Nephron (organoid): ENCODE data around the gene NPBWR2.

ENCODE experiments used
- H3K27ac Mint-ChIP-seq, 3 experiments: 2 replicates each; pipeline ENCODE4 v1.8.0; 2020; ENCODE audit warnings: mixed read lengths in 3 of 3, mild to moderate bottlenecking in 2 of 3, moderate library complexity in 1 of 3
- H3K27me3 Mint-ChIP-seq: 2 replicates; pipeline ENCODE4 v1.8.0; 2021; ENCODE audit warnings: low read depth, mild to moderate bottlenecking, moderate library complexity, mixed read lengths
- H3K36me3 Mint-ChIP-seq: 2 replicates; pipeline ENCODE4 v1.8.0; 2020; ENCODE audit warnings: low read depth, mixed read lengths
- H3K4me1 Mint-ChIP-seq: 2 replicates; pipeline ENCODE4 v1.8.0; 2020; ENCODE audit warnings: mixed read lengths
- H3K4me3 Mint-ChIP-seq, 3 experiments: 2 replicates each; pipeline ENCODE4 v1.8.0; 2020; ENCODE audit warnings: mild to moderate bottlenecking in 3 of 3, mixed read lengths in 3 of 3, moderate library complexity in 2 of 3
- H3K9me3 Mint-ChIP-seq: 2 replicates; pipeline ENCODE4 v1.8.0; 2020; ENCODE audit warnings: mixed read lengths
- TF ChIP-seq, protein P1 (sequence below), 3 experiments: fragments of 200-600 bp; sonication (generic); IDR thresholded peaks; one replicate each; pipeline ENCODE4 v1.5.0; 2021; ENCODE audit warnings: antibody characterized with exemption in 3 of 3; ENCODE audit not compliant: unreplicated experiment in 3 of 3

NPBWR2 gene

DNA sequence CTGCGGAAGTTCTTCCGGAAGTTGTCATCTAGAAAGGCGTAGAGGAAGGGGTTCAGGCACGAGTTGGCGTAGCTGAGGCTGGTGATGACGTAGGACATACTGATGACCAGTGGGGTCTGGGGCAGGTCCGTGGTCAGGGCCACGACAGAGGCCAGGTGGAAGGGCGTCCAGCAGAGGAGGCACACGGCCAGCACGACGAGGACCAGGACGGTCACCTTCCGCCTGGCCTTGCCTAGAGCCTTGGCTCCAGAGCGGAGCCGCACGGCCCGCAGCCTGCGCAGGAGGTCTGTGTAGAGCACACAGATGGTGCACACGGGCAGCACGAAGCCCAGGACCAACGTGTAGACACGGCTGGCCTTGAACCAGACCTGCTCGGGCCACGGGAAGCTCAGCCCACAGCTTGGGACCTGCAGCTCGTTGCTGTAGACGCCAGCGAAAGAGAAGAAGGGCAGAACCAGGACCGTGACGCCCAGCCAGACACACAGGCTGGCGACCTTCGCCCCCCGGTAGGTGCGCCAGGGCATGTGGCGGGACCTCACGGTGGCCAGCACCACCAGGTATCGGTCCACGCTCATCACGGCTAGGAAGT is 1.4 kb downstream of the NPBWR2 start:
- TF ChIP-seq, protein P1, sequence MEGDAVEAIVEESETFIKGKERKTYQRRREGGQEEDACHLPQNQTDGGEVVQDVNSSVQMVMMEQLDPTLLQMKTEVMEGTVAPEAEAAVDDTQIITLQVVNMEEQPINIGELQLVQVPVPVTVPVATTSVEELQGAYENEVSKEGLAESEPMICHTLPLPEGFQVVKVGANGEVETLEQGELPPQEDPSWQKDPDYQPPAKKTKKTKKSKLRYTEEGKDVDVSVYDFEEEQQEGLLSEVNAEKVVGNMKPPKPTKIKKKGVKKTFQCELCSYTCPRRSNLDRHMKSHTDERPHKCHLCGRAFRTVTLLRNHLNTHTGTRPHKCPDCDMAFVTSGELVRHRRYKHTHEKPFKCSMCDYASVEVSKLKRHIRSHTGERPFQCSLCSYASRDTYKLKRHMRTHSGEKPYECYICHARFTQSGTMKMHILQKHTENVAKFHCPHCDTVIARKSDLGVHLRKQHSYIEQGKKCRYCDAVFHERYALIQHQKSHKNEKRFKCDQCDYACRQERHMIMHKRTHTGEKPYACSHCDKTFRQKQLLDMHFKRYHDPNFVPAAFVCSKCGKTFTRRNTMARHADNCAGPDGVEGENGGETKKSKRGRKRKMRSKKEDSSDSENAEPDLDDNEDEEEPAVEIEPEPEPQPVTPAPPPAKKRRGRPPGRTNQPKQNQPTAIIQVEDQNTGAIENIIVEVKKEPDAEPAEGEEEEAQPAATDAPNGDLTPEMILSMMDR (IDR thresholded peaks at IDR 0.05; ENCODE audit: unreplicated experiment in 3 of 3): no peak
- Mint-ChIP-seq H3K36me3 (no peaks in the 10 kb centered on the region), H3K9me3 (no peaks in the 10 kb centered on the region), H3K4me1 (peaks cover 5% of the 10 kb centered on the region), H3K4me3 (no peak overlapping the region), H3K27ac (no peak overlapping the region), H3K27me3 (peaks cover 35% of the 10 kb centered on the region)

DNA sequence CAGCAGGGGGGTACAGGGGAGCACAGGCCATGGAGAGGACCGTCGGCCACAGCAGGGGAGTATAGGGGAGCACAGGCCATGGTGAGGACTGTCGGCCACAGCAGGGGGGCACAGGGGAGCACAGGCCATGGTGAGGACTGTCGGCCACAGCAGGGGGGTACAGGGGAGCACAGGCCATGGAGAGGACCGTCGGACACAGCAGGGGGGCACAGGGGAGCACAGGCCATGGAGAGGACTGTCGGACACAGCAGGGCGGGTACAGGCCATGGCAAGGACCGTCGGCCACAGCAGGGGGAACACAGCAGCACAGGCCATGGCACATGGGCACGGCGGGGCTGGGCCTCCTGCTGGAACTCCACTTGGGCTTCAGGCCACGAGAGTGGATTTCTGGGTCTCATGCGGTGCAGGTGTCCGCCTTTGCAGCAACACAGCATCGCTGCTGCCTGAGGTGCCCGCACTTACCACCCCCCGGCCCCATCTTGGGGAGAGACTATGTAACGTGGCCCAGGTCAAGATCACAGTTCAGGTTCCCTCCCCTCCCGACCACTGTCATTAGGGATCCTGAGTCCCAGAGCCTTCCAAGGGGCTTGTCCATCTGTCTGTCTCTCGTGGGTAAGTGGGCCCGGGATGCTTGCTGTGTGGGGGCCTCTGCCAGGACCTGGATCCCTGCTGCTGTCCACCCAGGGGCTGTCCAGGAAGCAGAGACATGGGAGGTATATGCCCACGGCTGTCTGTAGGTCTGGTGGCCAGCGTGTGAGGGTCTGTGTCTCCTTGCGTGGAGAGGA is 2.5 kb downstream of the NPBWR2 start:
- Mint-ChIP-seq H3K4me3 (no peak overlapping the region), H3K9me3 (no peaks in the 10 kb centered on the region), H3K36me3 (no peaks in the 10 kb centered on the region), H3K4me1 (peaks cover under 1% of the 10 kb centered on the region), H3K27ac (no peak overlapping the region), H3K27me3 (peaks cover 41% of the 10 kb centered on the region)
- TF ChIP-seq, protein P1 (IDR thresholded peaks at IDR 0.05; ENCODE audit: unreplicated experiment in 3 of 3): no peak

DNA sequence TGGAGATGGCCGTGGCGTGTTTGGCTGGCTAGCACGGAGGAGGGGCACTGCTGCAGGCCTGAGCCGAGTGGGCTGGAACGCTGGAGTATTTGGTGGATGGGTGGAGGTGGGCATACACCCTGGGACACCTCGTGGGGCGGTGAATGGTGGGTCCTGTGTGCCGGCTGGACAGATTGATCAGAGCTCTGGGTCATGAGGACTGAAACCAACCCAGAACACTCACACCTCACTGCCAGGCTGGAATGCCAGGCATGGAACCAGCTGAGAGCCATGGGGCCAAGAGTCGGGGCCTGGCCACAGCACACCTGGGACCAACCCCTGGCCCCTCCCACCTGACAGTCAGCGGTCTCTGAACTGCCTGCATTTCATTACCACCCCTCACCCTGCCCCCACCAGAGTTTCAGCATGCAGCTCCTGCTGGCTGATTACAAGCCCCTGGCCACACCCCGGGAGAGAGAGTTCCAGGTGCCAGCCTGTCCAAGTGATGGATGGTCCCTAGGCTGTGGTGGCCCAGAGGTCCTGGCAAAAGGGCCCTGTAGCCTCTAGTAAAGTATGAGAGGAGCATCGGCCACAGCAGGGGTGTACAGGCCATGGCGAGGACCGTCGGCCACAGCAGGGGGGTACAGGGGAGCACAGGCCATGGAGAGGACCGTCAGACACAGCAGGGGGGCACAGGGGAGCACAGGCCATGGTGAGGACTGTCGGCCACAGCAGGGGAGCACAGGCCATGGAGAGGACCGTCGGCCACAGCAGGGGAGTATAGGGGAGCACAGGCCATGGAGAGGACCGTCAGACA is 3.3 kb downstream of the NPBWR2 start:
- H3K36me3 Mint-ChIP-seq: no peaks in the 10 kb centered on the region
- H3K9me3 Mint-ChIP-seq: no peaks in the 10 kb centered on the region
- TF ChIP-seq, protein P1 (IDR thresholded peaks at IDR 0.05; ENCODE audit: unreplicated experiment in 3 of 3): no peak
- no peak overlapping the region for H3K27ac Mint-ChIP-seq
- H3K4me3 Mint-ChIP-seq: no peak overlapping the region
- no peaks in the 10 kb centered on the region for H3K4me1 Mint-ChIP-seq
- H3K27me3 Mint-ChIP-seq: peaks cover 46% of the 10 kb centered on the region

DNA sequence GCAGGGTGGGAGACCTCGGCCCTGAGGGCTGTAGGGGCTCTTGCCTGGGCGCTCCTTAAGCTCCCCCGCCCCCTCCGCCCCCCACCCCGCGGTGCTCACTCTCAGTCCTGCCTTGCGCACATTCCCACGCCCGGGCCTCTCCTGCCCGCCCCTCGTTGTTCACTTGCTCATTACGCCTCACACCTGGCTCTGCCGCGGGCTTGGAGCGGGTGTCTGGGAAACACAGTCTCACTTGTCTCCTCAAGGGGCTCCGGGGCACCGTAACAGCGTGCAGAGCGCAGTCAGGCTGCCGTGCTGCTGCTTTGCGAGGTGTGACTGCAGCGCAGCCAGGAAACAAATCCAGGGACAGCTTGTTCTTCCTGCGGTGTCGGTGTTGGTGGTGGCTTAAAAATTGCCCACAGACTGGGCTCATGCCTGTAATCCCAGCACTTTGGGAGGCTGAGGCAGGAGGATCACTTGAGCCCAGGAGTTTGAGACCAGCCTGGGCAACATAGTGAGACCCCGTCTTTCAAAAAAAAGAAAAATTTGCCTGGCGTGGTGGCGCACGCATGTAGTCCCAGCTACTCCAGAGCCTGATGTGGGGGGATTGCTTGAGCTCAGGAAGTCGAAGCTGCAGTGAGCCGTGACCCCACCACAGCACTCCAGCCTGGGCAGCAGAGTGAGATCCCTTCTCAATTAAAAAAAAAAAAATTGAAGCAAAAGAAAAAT is 4.6 kb downstream of the NPBWR2 start:
- peaks cover 51% of the 10 kb centered on the region for H3K27me3 Mint-ChIP-seq
- H3K4me1 Mint-ChIP-seq: no peaks in the 10 kb centered on the region
- no peaks in the 10 kb centered on the region for H3K36me3 Mint-ChIP-seq
- TF ChIP-seq, protein P1 (IDR thresholded peaks at IDR 0.05; ENCODE audit: unreplicated experiment in 3 of 3): no peak
- H3K9me3 Mint-ChIP-seq: no peaks in the 10 kb centered on the region
- H3K27ac Mint-ChIP-seq: peak overlapping the region in 1 of 3 experiments; percentile 49
- peak overlapping the region; percentile 30 to 81 (median 59) for H3K4me3 Mint-ChIP-seq

DNA sequence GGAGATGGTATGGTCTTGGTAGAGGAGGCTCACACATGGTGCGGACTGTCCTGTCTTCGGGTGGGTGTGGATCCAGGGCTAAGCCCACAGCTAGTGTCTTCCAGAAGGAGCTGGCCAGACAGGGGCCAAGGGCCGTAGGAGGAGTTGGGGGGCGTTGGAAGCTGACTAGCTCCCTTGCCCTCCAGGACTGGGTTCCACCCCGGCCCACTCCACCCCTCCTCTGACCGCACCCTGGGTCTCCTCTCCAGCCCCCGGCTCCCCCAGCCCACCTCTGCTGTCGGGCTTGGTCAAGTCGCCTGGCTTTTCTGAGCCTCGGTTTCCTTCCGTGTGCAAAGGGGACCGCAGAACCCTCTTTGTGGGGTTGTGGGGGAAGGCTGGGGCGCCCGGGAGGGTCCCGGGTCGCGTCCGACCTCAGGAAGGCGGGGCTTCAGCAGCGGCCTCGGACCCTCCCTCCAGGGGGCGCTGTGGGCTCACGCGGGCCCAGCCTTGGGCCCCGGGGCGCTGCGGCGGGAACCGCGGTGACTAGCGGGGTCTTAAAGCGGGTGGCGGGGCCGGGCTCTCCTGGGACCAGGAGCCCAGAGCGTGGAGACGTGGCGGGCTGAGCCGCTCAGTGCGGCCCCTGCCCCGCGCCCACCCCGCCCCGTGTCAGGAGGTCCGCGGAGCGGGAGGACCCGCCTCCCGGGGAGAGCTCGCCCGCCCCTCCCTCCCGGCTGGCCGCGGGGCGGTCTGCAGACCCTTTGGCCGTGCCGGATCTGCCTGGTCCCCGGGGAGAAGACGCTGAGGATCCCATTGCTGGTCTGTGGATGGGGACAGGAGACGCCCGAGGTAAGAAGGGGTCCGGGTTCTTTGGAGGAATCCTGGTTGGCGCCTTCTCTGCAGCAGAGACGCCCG is 5.4 kb downstream of the NPBWR2 start:
- TF ChIP-seq, protein P1 (IDR thresholded peaks at IDR 0.05; ENCODE audit: unreplicated experiment in 3 of 3): peak; percentile 63 to 80 (median 73)
- no peaks in the 10 kb centered on the region for H3K9me3 Mint-ChIP-seq
- no peak overlapping the region for H3K27ac Mint-ChIP-seq
- peaks cover 52% of the 10 kb centered on the region for H3K27me3 Mint-ChIP-seq
- no peaks in the 10 kb centered on the region for H3K4me1 Mint-ChIP-seq
- H3K36me3 Mint-ChIP-seq: peaks cover under 1% of the 10 kb centered on the region
- peak overlapping the region in 2 of 3 experiments; percentile 46 to 50 for H3K4me3 Mint-ChIP-seq
